ENCODE measurements around the gene ZSWIM4. TPM values are rescaled to one million over a fixed set of nuclear protein-coding genes. Genes with fewer than 3 reads are reported as not detected.

Gene ZSWIM4
- total and polyA plus RNA-seq, 2 of the 13 experiments (the other 11 are each of a cell fraction or from before 2014, with no cell fraction given) = 0.33 to 0.86 TPM

DNA sequence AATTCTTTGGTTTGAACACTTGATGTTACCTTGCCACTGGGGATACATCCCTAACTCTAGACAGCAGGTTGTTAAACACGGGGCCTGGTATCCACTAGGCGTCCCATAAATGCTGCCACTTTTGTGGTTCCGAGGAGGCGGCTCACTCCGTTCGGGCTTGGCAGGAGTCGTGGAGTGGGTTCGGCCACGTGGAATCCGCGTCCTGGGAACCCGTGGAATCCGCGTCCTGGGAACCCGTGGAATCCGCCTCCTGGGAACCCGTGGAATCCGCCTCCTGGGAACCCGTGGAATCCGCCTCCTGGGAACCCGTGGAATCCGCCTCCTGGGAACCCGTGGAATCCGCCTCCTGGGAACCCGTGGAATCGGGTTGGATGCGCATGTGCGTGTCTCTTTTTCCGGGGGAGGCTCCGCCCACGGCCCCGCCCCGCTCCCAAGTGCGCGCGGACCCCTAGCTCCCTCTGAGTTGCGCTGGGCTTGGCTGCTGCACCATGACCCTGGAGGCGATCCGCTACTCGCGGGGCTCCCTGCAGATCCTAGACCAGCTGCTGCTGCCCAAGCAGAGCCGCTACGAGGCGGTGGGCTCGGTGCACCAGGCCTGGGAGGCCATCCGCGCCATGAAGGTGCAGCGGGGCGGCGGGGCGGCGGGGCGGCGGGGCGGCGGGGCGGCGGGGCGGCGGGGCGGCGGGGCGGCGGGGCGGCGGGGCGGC, 31.0 kb upstream of the ZSWIM4 start, which contains the start of gene MRI1 (continued):
- TF ChIP-seq ZNF782 (CRISPR knock-in tag; IDR thresholded peaks at IDR 0.05; ENCODE audit: borderline replicate concordance) = 0 out of 2 replicates have a peak, but pooled peaks have one; percentile 46
- 0 out of 2 replicates have a peak, but pooled peaks have one; percentile 45 for TF ChIP-seq ZNF143 (CRISPR knock-in tag; IDR thresholded peaks at IDR 0.05)
- no peak for TF ChIP-seq KMT2B (CRISPR knock-in tag; IDR thresholded peaks at IDR 0.05)
- TF ChIP-seq ARNTL (CRISPR knock-in tag; IDR thresholded peaks at IDR 0.05) = peak; percentile 51; the same call in 1 of the 2 replicates
- peak; percentile 64 for TF ChIP-seq AGO2 (optimal IDR thresholded peaks at IDR 0.05; ENCODE audit: low read depth, low read length)
- peak; percentile 22; the same call in 1 of the 2 replicates for TF ChIP-seq GATAD1 (CRISPR knock-in tag; IDR thresholded peaks at IDR 0.05)
- peak; percentile 73 for TF ChIP-seq ZFX (CRISPR knock-in tag; IDR thresholded peaks at IDR 0.05; ENCODE audit: low read depth)
- TF ChIP-seq XBP1 (CRISPR knock-in tag; IDR thresholded peaks at IDR 0.05) = no peak
- TF ChIP-seq ZNF460 (CRISPR knock-in tag; IDR thresholded peaks at IDR 0.05; ENCODE audit: borderline replicate concordance) = no peak
- TF ChIP-seq THYN1 (CRISPR knock-in tag; IDR thresholded peaks at IDR 0.05; ENCODE audit: borderline replicate concordance, low read depth) = no peak

DNA sequence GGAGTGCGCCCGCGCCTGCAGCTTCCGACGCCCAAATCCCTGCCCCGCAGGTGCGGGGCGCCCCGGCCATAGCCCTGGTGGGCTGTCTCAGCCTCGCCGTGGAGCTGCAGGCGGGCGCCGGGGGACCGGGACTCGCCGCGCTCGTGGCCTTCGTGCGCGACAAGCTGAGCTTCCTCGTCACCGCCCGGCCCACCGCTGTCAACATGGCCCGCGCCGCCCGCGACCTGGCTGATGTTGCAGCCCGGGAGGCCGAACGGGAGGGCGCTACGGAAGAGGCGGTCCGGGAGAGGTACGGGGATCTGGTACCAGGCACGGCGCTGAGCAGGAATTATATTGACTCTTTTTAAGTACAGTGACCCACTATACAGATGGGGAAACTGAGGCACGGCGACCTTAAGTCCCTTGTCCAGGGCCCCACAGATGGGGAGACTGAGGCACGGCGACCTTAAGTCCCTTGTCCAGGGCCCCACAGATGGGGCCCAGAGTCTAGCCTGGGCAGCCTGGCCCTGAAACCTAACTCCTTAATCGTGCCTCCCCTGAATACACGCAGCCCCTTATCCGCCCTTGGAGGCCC, 30.3 kb upstream of the ZSWIM4 start:
- peaks cover 0 to 12% of the 10 kb centered on the region in 2 experiments; a peak in 2 of 5 replicates for H3K36me3 ChIP-seq (replicated peaks in 1 of 2; ENCODE audit: control insufficient read depth in 1 of 2, insufficient read depth in 2 of 2, low read length in 2 of 2)
- peak overlapping the region; percentile 56 for H3K27ac ChIP-seq (ENCODE audit: extremely low read length, insufficient read depth, low read length)
- intact Hi-C loops (cut with micrococcal nuclease; ENCODE audit: unreplicated experiment) (no loop called here), in situ Hi-C loops (cut with HindIII; ENCODE audit: extremely low pct_ligation_motif_present, low pct_unique_long_range_greater_than_20kb) (loop anchor here (25.0 kb wide), 1 partner anchor 297 kb away; the partner anchor contains the start of genes MISP3 and PALM3)
- peak overlapping the region; percentile 59 to 87 (median 75) for H3K4me3 ChIP-seq (replicated peaks in 1 of 3; ENCODE audit: insufficient read depth in 1 of 3, low read depth in 2 of 3, low read length in 3 of 3)
- peak overlapping the region; percentile 94 for H3K4me2 ChIP-seq (ENCODE audit: low read depth, low read length)
- H3K4me1 ChIP-seq (ENCODE audit: insufficient read depth, low read length) = peaks cover 32% of the 10 kb centered on the region
- H3K27me3 ChIP-seq (ENCODE audit: control insufficient read depth in 1 of 2, insufficient read depth in 2 of 2, low read length in 2 of 2) = no peaks in the 10 kb centered on the region
- FAIRE-seq (no peak), ATAC-seq (peak; percentile 50), DNase-seq (ENCODE audit: low spot score) (no peak)
- WGBS (ENCODE audit: low lambda C conversion rate) = 10% methylated on average over 5 of the region's 48 CpGs
- H4K20me1 ChIP-seq (ENCODE audit: insufficient read depth, low read length) = no peaks in the 10 kb centered on the region
- peak overlapping the region; percentile 73 for H3K9ac ChIP-seq (ENCODE audit: insufficient read depth, low read depth, low read length)
- H3K79me2 ChIP-seq (ENCODE audit: insufficient read depth, low read length) = peaks cover 7% of the 10 kb centered on the region
- POLR2A ChIA-PET = interaction anchor here (0.9 to 2.1 kb wide), 6 partner anchors 10 to 97 kb away, joined by 3 to 21 read pairs (median 5); partner anchors contain the start of gene C19orf53
- BruUV-seq (replicated peaks) = no TSS peak
- no peak overlapping the region for H2AFZ ChIP-seq (ENCODE audit: low read length)
- CTCF ChIA-PET (ENCODE audit: low intra/inter-chr PET ratio, low total read pairs) = no interaction called here
- no peaks in the 10 kb centered on the region for H3K9me3 ChIP-seq (ENCODE audit: low read length)
- TF ChIP-seq SP2 (CRISPR knock-in tag; IDR thresholded peaks at IDR 0.05) (no peak), ZNF616 (CRISPR knock-in tag; IDR thresholded peaks at IDR 0.05; ENCODE audit: low read depth) (no peak), TOPORS (CRISPR knock-in tag; IDR thresholded peaks at IDR 0.05) (0 out of 2 replicates have a peak, but pooled peaks have one; percentile 28), POGK (CRISPR knock-in tag; conservative IDR thresholded peaks at IDR 0.05) (peak; percentile 20; the same call in 1 of the 2 replicates), PHF5A (CRISPR knock-in tag; IDR thresholded peaks at IDR 0.05; ENCODE audit: low read depth, unreplicated experiment) (no peak), MAF1 (CRISPR knock-in tag; IDR thresholded peaks at IDR 0.05; ENCODE audit: borderline replicate concordance) (no peak), ZNF556 (CRISPR knock-in tag; IDR thresholded peaks at IDR 0.05; ENCODE audit: borderline replicate concordance) (no peak)
- TF ChIP-seq, protein P1, sequence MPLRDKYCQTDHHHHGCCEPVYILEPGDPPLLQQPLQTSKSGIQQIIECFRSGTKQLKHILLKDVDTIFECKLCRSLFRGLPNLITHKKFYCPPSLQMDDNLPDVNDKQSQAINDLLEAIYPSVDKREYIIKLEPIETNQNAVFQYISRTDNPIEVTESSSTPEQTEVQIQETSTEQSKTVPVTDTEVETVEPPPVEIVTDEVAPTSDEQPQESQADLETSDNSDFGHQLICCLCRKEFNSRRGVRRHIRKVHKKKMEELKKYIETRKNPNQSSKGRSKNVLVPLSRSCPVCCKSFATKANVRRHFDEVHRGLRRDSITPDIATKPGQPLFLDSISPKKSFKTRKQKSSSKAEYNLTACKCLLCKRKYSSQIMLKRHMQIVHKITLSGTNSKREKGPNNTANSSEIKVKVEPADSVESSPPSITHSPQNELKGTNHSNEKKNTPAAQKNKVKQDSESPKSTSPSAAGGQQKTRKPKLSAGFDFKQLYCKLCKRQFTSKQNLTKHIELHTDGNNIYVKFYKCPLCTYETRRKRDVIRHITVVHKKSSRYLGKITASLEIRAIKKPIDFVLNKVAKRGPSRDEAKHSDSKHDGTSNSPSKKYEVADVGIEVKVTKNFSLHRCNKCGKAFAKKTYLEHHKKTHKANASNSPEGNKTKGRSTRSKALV (CRISPR knock-in tag; IDR thresholded peaks at IDR 0.05) = no peak
- TF ChIP-seq, protein P2, sequence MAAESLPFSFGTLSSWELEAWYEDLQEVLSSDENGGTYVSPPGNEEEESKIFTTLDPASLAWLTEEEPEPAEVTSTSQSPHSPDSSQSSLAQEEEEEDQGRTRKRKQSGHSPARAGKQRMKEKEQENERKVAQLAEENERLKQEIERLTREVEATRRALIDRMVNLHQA (CRISPR knock-in tag; IDR thresholded peaks at IDR 0.05) = no peak
